OCI-LY3 (cell line): Measurements from ENCODE around the gene CRIM1.

Experiments used
- EZH2phosphoT487 ChIP-seq: fragments of 200-600 bp; shearing (Covaris generic); IDR thresholded peaks from 2 replicates; pipeline ENCODE4 v1.6.1; 2018; ENCODE audit warnings: antibody characterized with exemption, mixed run types, low read depth
- TF ChIP-seq, protein P1 (sequence below): fragments of 200-600, 300-600 bp; sonication (generic); IDR thresholded peaks from 2 replicates; pipeline ENCODE4 v1.5.1; 2014; ENCODE audit warnings: antibody characterized with exemption, low read length, low read depth

DNA sequence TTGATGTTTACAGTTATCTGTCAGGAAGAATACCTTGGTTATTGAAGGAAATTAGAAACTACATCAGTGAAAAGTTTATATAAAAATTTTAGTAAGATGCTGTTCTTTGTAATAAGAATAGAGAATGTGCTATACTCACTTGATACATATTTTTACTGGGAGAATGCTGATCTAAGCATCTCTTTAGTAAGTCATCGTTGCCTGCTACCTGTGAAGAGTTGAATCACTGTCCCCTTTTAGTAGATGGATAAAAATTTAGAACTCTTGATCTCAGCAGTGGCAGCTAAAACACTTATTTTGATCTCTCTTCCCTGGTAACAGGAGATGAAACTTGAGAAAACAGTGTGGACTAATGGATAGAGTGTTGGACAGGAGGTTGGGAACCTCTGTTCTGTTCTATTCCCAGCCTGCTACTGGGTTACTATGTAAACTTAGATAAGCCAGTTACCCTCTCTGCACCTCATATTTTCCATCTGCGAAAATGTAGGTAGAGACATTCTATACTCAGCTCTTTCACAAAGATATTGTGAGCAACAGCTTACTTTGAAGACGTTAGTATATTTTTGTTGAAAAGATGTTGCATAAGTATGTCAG is 142.1 kb downstream of the CRIM1 start:
- TF ChIP-seq, protein P1, sequence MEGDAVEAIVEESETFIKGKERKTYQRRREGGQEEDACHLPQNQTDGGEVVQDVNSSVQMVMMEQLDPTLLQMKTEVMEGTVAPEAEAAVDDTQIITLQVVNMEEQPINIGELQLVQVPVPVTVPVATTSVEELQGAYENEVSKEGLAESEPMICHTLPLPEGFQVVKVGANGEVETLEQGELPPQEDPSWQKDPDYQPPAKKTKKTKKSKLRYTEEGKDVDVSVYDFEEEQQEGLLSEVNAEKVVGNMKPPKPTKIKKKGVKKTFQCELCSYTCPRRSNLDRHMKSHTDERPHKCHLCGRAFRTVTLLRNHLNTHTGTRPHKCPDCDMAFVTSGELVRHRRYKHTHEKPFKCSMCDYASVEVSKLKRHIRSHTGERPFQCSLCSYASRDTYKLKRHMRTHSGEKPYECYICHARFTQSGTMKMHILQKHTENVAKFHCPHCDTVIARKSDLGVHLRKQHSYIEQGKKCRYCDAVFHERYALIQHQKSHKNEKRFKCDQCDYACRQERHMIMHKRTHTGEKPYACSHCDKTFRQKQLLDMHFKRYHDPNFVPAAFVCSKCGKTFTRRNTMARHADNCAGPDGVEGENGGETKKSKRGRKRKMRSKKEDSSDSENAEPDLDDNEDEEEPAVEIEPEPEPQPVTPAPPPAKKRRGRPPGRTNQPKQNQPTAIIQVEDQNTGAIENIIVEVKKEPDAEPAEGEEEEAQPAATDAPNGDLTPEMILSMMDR: no peak
- no peak for TF ChIP-seq EZH2phosphoT487
